A204.1 (cell line): Measurements from ENCODE around the gene ASXL2.
"Not testable (repeated sequence)": the region's sequence is repeated elsewhere in the genome, so short reads cannot be mapped to it uniquely, and the experiment has no call there.

ENCODE experiments used
- FAIRE-seq: peaks from 2 replicates; lab custom pipeline; 2012; peaks lifted over from hg19 to GRCh38; lab: Jason Lieb, UNC

The ASXL2 gene

DNA sequence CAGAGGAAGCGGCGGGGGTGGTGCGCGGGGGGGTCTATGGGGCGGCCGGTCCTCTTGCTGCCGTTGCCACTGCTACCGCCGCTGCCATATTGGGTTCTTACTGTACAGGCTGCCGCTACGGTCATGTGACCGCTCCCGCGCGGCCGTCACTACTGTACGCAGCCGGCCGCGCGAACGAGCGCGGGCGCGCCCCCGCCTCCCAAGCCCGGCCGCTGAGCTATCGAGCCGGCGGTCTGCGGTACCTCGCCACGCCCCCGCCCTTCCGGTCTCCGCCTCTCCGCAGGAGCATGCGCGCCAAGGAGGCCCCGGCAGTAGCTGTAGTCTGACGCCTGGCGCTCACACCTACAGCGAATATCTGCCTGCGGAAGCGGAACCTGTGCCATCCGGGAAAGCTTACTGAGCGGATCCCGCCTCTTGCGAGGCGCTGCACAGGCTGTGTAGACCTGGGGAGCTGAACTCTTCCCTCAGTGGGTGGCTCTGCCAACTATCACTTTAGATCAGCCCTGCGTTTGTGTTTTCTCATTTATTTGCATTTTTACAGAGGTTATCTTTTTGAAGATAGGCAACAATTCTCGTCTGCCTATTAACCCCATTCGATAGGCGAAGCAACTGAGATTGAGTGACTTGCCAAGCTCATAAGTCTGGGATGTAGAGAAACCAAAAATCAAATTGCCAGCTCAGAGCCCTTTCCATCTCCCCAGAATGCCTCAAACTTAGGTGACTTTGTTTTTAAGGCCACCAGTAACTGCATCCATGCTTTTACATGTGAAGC lies at the start of gene ASXL2:
Gene ASXL2 (minus strand): TSS at position 127 of the 772 bp plus-strand sequence. CDS start 265 bp downstream, outside the sequence.
- peak; percentile 29 for FAIRE-seq

GRCh38 chr2:25926984-25927756 lies 48.9 kb upstream of the ASXL2 start:
- FAIRE-seq, result no peak

GRCh38 chr2:25922501-25922900 lies 44.2 kb upstream of the ASXL2 start:
- FAIRE-seq, result no peak

DNA sequence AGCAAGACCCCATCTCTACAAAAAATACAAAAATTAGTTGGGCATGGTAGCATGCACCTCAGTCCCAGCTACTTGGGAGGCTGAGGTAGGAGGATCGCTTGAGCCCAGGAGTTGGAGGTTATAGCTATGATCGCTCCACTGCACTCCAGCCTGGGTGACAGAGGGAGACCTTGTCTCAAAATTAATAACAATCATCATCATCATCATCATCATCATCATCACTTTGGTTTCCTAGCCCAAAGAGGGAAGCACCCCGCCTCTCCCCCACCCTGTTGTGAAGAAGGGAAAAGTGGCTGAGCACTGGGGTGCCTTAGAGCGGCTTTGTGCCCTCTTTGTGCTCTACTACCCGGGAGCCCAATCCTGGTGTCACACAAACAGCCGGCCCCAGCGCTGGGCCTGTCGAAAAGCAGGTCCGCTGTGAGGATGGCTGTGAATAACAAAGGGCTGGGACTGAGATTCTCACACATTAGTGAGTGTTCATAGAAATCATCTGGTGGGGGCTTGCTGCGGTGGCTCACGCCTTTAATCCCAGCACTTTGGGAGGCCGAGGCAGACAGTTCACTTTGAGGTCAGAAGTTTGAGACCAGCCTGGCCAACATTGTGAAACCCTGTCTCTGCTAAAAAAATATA lies 42.6 kb upstream of the ASXL2 start:
- FAIRE-seq, result no peak

DNA sequence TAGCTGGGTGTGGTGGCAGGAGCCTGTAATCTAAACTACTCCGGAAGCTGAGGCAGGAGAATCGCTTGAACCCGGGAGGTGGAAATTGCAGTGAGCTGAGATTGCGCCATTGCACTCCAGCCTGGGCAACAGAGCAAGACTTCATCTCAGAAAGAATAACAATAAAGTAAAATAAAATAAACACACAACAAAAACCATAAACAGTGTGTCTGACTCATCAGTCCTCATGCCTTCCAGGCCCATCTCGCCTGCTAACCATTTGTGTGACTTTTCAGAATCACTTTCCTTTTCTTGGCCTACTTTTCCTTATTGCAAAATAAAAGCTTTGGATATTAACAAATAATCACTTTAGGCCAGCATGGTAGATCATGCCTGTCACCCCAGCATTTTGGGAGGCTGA lies 42.0 kb upstream of the ASXL2 start:
- no peak for FAIRE-seq

DNA sequence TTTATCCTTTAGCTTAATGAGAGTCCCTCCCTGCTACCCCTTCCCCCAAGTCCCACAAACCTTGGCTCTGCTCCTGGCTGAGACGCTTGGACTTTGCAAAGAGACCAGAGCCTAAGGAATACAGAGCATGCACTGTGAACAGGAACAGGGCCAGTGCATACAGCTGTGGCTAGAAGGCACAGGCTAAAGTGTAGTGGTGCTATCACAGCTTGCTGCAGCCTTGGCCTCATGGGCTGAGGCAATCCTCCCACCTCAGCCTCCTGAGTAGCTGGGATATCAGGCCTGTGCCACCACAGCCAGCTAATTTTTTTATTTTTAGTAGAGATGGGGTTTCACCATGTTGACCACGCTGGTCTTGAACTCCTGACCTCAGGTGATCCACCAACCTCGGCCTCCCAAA lies 39.5 kb upstream of the ASXL2 start:
- no peak for FAIRE-seq

GRCh38 chr2:25917411-25917810 lies 39.1 kb upstream of the ASXL2 start:
- FAIRE-seq, result not testable (repeated sequence)

DNA sequence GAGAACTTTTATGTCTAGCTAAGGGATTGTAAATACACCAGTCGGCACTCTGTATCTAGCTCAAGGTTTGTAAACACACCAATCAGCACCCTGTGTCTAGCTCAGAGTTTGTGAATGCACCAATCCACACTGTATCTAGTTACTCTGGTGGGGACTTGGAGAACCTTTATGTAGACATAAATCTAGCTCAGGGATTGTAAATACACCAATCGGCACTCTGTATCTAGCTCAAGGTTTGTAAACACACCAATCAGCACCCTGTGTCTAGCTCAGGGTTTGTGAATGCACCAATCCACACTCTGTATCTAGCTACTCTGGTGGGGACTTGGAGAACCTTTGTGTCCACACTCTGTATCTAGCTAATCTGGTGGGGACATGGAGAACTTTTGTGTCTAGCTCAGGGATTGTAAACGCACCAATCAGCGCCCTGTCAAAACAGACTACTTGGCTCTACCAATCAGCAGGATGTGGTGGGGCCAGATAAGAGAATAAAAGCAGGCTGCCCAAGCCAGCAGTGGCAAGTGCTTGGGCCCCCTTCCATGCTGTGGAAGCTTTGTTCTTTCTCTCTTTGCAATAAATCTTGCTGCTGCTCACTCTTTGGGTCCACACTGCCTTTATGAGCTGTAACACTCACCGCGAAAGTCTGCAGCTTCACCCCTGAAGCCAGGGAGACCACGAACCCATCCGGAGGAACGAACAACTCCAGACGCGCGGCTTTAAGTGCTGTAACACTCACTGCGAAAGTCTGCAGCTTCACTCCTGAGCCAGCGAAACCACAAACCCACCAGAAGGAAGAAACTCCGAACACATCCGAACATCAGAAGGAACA lies 37.9 kb upstream of the ASXL2 start:
- not testable (repeated sequence) for FAIRE-seq

- not testable (repeated sequence) for FAIRE-seq
Observed at GRCh38 chr2:25915411-25915810, 37.1 kb upstream of the ASXL2 start.

DNA sequence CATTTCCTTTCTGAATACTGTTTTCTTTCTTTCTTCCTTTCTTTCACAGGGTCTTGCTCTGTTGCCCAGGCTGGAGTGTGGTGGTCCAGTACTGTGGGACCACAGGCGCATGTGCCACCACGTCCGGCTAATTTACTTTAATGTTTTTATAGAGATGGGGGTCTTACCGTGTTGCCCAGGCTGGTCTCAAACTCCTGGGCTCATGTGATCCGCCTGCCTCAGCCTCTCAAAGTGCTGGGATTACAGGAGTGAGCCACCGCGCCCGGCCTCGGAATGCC lies 35.3 kb upstream of the ASXL2 start:
- not testable (repeated sequence) for FAIRE-seq

DNA sequence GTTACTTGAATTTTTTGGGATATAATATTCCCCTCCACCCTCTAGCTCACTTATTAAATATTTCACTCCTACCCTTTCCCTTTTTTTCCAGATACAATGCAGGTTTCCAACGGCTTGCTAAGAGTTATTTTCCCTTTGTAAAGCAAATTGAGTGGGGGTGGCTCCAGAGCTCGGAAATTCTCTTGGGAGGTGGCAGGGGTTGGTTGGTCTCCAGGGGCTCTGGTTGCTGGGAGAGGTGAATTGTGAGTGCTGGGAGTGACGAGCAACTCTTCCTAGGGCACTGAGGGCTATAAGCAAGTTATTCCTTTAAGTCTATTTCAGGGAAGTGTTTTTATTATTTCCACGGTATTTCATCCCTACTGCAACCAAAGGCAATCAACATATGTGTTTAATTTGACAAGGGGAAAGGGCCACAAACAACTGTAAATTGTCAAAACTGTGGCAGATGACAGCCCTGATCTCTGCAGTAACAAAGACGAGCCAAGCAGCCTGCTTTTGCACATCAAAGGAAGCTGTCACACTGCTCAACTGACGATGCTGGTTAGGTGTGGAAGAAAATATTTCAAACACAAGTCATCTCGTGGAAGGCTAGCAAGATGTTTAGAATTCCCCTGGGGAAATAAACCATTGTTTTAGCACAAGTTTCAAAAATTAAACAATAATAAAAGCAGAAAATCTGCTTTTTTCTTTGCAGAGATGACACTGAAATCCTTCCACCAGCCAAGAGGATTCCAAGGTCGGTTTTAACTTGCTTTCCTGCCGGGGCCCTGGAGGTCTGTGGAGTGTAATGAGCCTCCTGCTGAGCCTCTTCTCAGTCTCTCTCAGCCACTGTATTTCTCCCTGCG lies 34.8 kb upstream of the ASXL2 start:
- FAIRE-seq, result no peak

DNA sequence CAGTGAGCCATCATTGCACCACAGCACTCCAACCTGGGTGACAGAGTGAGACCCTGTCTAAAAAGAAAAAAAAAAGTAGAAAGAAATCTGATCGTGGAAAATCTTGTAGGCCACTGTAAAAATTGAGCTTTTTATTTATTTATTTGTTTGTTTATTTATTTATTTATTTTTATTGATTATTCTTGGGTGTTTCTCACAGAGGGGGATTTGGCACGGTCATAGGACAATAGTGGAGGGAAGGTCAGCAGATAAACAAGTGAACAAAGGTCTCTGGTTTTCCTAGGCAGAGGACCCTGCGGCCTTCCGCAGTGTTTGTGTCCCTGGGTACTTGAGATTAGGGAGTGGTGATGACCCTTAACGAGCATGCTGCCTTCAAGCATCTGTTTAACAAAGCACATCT lies 31.3 kb upstream of the ASXL2 start:
- FAIRE-seq, result not testable (repeated sequence)

GRCh38 chr2:25905126-25905525 lies 26.8 kb upstream of the ASXL2 start:
- FAIRE-seq, result no peak

- no peak for FAIRE-seq
Observed at GRCh38 chr2:25903216-25903776, 25.0 kb upstream of the ASXL2 start.

DNA sequence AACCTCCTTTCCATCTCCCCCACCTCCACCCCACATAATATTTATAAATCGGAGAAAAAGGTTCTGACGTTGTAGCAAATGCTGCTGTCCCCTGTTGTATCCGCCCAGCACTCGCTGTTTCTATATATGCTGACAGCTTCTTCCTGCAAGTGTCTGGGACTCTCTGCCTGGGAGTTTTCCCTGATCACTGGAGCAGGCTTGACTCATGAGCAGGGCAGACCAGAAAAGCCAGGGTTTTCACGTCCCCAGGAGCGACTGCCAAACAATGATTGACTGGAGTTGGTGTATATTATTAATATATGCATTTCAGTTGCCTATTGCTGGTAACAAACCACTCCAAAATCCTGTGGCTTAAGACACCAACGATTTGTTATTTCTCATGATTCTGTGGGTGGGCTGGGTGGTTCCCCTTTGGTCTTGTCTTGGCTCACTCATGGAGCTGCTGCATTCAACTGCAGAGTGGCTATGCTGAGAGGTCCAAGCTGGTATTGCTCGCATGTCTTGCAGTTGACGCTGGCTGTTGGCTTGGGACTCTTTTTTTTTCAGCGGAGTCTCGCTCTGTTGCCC lies 21.2 kb upstream of the ASXL2 start:
- no peak for FAIRE-seq

- FAIRE-seq, result no peak
Observed at GRCh38 chr2:25897506-25897905, 19.2 kb upstream of the ASXL2 start.

DNA sequence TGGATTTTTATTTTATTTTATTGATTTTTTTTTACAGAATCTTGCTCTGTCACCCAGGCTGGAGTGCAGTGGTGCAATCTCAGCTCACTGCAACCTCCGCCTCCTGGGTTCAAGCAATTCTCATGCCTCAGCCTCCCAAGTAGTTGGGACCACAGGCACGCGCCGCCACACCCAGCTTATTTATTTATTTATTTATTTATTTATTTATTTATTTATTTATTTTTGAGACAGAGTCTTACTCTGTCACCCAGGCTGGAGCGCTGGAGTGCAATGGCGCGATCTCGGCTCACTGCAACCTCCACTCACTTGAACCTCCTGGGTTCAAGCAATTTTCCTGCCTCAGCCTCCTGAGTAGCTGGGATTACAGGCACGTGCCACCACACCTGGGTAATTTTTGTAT lies 18.0 kb upstream of the ASXL2 start:
- FAIRE-seq, result not testable (repeated sequence)

DNA sequence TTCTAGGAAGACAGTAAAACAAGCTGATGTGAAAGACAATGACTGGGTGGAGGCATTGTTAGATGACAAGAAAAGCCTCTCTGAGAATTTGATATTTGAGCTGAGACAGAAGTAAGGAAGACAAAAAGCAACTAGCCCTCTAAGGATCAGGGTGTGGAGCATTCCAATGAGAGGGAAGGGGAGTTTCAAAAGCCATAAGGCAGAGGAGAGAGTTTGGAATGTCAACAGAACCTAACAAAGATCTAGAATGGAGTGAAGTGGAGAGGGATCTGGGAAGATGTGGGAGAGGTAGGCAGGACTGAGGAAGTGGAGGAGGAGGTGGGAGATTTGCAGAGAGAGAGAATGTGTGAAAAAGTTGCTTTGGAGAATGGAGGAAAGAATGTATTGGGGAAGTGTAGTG lies 17.3 kb upstream of the ASXL2 start:
- FAIRE-seq, result no peak

GRCh38 chr2:25895018-25895417 lies 16.7 kb upstream of the ASXL2 start:
- no peak for FAIRE-seq

DNA sequence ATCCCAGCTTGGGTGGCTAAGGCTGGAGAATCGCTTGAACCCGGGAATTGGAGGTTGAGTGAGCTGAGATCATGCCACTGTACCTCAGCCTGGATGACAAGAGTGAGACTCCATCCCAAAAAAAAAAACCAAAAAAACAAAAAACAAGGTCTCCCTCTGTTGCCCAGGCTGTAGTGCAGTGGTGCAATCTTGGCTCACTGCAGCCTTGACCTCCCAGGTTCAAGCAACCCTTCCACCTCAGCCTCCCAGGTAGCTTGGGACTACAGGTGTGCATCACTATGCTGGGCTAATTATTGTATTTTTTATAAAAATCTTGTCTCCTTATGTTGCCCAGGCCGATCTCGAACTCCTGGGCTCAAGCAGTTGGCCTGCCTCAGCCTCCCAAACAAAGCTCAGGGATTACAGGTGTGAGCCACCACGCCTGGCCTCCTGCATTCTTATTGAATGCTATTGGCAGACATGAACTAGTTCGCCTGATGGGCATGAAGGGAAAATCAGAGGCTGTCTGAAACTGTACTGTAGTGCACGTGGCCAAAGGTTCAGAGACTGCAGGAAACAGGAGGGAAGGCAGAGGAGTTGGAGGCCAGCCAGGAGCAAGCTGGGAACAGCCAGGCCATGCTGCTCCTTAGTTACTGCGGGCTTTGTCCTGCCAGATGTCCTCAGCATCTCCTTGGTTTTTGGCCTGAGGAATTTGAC lies 16.0 kb upstream of the ASXL2 start:
- FAIRE-seq, result no peak
